Stimulated activated CD4-positive, alpha-beta T cell treated with anti-CD3 and anti-CD28 coated beads, Interleukin-1b, Interleukin-23, amount 100 ng/mL, for 4 hours (primary cell): Measurements from ENCODE around the gene HOXB9.

Source experiments
- DNase-seq, 2 donors: peaks; one replicate each; pipeline ENCODE4 v3.0.0-alpha.2; 2020; ENCODE audit warnings: low read depth in 2 of 2

Gene HOXB9

DNA sequence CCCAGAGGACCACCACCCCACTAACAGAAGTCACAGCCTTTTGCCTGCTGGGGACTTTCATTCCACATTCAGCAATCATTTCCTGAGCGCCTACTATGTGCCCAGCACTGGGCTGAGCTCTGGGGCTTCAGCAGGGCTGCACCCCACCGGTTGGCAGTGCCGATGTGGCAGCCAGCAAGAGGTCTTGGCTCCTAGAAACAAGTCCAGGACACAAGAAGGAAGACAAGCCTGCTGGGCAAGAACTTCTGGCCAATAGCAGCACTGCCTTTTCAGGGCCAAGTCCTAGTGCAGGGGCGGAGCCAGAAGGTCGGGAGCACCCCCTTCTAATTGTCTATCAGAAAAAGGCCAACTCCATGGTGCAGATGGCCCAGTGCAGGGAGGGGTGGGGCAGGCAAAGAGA, 13.0 kb upstream of the HOXB9 start:
- no peak for DNase-seq

DNA sequence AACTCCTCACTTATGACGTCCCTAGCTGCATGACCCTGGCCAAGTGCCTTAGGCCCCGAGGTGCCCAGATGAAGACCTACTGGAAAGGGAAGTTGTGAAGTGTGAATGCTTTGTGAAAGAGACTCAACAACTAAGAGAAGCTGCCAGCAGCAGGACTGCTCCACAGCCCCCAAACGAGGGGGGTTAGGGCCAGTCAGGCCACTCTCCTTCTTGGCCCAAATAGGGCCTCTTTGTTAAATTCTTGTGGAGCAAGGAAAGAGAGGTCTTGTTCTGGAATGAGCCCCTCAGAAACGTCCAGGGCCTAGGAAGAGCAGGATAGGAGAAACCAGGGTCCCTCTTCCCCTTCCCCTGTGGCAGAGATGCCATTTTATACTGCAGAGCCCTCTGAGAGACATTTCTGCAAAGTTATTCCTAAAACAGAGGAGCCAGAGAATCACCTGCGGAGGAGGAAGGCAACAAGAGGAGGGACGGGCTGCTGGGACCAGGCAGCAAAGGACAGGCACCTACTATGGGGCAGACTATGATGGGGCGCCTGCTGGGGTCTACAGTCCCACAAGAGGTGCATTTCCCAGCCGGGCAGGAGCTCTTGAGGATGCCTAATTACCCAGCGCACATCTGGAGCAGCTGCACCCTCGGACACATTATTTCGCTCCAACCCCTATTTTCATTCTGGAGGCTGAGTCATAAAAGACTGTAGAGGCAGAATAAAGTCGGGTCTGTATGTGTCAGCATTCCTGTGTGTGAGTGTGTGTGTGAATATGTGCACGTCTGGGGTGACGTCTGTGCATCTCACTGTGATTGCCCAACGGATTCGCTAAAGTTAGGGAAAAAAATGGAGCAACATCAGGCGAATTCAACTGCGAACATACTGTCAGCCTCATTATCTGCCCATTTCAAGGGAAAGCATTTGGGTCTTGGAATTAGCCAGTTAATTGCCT, 11.4 kb upstream of the HOXB9 start:
- no peak for DNase-seq

DNA sequence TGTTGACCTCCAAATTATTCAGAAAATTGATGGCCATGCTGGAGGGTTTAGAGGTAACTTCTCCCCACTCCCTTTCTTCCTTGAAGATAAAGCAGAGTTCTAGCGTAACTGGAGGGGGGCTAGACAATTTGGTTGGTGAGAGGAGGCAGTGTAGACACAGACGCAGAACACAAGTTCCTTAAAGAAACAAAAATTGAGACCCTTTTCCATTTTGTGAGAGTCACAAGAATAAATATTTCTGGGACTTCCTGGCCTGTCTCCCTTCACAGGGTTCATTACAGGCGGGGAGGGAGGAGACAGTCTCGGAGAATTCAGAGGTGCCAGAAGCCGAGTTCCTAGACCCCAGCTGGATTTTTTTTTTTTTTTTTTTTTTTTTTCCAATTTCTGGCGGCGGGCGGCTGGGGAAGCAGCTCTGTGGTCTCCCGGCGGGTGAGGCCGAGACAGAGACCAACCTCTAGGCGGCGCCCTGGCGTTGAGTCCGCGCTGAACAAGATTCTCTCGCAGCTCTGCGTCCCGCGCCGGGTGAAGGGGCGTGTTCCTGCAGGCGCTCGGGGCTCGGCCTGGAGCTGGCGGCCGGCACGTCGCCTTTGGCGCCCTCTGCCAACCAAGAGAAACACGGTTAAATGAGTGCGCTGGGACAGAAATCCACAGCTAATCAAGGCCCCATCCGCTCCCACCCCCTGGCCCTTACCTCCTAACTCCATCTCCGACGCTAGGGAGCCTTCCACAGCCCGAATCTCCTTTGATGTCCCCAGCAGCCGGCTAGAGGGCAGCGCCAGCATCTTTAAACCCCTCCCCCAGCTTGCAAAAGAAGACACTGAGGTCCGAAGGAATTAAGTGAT, 10.2 kb upstream of the HOXB9 start:
- DNase-seq = peak; percentile 54 to 63

DNA sequence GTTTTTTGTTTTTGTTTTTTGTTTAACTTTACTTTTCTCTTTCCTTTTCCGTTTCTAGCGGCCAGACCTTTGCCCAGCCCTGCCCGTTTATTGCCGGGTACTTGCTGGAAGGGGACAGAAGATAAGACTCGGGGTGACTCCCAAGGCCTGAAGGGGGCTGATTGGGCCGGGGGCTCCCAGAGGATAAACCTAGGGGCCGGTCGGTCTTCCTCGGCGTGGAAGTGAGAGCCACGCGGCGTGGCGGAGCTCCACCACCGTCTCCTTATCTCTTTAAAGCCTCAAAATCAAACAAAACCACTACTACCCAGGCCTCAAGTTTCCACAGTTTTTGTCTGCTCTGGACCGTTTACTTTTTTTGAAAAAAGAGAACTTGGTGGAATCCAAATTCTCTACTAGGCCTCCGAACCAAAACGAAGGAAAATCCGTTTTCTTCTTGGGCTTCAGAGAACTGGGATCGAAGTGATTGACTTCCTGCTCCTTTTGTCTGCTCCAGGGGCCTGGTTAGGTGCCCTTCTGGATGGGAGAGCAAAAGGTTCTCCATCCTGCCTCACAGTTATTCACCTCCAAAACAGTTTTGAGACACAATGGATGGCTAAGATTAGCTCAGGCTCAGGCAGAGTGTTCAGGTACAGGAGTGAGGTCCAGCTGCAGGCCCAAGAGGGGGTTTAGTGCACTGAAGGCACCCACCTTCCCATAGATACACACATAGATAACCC, 8.5 kb upstream of the HOXB9 start:
- no peak for DNase-seq

DNA sequence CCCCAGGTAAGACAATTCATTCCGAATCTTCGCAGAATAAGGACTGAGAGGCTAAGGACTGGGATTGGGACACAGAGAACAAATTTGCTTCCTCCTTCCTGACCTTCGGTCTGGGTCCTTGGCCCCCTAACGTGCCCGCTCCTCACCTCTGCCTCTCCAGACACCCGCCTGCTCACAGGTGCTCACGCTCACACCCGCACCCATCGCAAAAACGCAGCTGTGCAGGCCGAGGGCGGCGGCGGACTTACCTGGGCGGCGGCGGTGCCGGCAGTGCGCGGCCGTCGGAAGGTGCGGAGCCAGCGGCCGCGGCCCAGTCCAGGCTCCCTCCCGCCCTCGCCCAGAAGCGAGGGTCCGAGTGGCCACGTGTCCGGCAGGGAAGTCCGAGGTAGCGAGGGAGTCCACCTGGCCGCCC, 7.1 kb upstream of the HOXB9 start:
- DNase-seq = no peak

DNA sequence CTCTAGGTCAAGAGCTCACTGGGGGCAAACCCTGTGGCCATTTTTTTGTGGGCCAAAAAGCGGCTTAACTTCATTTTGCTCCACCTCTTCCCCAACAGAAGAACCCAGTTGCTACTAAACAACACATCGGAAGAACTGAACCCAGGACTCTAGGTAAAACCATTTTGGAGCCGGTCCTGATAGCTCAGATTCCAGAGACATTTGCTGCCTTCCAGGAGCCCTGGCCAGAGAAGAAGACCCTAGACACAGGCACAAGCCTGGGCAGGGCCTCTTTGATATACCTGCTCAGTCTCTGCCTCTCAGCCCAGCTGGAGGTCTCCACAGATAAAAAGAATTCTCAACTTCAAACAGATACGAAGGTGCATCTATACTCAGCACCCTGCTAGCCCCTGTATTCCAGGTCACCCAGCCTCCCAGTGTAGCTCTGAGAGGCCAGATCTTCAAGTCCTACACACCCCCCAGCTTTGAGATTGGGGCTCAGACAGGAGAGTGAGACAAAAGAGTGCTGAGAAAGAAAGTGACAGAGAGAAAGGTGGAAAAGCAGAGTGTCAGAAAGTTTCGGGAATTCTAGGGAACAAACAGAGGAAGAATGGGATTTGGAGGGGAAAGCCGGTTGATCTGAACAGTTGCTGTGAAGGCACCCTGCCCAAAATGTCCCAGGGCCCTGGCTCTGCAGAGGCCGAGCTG, 6.6 kb upstream of the HOXB9 start:
- no peak for DNase-seq

DNA sequence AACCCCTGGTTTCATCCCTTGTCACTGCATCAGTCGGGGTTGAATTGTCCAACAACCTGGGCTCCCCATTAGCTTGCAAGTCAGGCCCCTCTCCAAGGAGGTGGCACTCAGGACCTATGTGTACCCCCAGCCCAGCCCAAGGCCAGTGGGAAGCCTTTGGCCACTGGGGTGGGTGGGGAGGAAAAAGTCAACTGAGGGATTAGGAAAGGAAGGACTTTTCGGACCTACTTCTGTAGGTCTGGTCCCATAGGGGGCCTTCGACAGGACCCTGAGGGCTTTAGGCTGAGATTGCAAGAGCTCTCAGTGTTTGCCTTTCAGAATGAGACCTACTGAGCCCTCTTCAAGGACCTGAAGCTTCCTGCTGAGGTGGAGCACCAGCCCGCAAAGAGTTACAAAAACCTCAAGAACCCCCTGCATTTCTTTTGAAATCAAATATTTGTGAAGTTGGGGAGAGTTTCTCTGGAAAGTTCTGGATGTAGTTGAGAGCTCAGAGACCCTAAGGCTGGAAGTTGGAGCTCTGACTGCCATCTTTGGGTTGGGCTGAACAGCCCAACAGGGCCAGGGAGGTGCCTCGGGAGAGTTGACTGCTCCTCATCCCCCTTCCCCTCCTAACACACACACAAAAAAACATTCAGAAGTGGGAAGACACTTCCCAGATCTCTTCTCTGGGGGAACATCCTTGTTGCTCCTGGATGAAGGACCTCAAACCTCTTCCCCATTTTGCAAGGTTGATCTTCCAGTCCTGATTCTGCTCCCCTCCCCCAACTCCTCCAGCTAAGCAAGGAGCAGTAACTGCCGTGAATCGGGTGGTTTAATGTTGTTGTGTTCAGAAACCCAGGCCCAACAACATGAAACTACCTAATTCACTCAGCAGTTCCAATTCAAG, 5.8 kb upstream of the HOXB9 start:
- DNase-seq = no peak

DNA sequence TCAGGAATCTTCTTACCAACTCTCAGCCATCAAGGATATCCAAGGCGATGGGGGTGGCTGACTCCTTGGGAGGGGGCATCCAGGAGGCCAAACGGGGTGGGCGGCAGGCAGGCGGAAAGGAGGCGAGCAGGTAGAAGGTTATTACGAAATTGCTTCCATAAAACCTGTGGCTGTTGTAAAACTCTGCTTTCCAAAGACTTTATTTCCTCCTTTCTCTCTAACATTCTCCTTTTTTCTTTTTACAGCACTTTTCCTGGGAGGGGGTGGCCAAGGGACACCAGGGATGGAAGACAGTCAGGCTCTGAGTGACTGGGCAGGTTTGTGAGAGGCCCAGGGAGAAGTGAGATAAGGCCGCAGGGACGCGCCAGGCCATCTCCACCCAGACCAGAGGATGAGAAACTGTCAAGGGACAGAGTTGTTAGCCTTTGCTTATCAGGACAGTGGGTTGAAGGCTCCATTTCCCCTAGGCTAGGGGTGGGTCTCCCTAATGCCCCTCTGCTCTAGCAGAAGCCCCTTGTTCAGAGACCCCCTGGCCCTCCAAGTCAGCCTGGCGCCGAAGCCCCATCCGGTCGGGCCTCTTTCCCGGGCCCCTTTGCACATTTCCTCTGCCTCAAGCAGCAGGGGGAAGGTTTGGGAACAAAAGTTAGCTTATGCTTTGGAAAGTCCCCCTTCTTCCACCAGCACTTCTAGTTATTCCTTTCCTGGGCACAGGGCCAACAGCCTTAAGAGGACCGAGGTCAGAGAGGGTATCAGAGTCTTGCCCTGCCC, 5.0 kb upstream of the HOXB9 start:
- no peak for DNase-seq

DNA sequence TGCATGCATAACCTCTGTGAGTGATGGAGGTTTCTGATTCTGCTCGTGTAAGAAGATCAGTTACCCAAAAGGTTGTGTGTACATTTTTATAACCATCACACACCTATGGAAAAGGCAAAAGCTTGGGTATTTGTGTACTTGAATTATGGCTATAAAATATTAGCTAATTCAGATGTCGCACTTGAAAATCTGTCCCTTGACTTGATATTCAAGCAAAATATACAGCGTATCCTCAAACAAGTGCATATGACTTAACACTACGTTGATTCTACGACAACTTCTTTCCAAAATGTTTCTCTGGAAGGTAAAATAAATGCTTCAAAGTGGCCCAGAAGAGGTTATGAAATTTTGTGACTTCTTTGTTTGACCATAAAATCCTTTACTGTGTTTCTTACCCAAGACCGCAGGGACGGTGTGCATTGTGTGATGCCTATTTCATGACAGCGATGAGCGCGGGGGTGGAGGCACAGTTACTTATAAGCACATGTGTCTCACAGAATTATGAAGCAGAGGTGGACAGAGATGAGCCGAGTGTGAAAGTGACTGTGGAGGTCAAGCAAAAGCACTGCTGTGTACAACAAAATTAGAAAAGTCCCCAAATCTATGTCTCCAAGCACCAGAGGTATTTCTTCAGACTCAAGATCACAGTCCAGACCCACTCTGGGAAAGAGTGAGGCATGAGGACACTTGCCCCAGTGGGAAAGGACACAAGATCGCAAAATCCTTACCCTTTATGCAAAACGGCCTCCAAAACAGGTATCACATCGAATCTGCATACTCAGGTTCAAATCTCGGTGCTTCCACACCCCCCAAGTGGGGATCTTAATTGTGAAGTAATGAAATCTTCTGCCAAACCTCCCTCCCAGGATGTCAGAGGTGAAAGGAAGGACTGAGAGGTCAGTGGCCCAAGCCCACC, 4.1 kb upstream of the HOXB9 start:
- DNase-seq = no peak

DNA sequence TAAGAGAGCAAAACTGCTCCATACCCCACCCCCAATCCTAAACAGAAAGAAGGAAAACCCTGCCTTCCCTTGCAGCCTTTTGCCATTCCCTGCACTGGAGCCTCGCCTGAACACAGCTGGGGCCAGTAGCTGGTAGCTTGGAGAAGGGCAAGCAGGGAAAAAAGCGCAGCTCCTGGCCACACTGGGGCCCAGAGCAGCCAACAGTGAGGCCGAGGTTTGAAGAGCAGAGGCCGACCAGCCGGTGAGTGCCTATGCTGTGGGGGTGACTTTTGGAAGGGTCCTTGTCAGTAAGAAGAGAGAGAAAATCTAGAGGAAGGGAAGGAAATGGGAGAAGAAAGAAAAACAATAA, 3.2 kb upstream of the HOXB9 start:
- no peak for DNase-seq

DNA sequence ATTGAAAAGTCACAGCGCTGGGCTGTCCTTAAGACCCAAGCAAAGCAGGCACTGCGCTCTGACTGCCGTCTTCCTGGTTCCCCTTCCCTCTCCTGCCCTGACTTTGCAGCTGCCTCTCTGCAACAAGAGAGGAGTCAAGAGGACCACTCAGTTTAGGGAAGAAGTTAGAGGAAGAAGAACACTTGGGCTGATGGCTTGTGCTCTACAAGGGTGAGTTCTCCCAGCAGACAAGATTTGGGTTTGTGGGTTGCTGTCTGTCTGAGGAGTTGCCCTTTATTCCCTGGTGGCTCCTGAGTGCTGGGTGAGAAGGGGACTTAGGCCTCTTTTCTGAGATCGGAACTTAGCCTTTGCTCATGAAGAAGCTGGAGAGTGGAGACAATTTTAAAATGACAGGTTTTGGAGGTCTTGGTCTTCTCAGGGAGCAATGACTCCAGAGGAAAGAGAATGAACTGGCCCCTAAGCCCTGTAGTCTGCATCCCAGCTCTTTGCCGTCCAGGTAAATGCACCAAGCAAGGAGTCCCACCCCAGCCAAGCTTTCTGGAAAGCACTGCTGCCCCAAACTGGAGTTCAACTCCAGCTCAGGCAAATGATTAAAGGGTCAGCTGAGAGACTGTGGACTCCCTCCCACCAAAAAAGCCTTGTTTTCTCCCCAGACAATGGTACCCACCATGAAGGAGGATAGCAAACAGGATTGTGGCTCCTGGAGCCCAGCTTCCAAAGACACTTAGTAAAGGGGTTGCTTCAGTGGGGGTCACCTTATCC, 2.7 kb upstream of the HOXB9 start:
- no peak for DNase-seq

DNA sequence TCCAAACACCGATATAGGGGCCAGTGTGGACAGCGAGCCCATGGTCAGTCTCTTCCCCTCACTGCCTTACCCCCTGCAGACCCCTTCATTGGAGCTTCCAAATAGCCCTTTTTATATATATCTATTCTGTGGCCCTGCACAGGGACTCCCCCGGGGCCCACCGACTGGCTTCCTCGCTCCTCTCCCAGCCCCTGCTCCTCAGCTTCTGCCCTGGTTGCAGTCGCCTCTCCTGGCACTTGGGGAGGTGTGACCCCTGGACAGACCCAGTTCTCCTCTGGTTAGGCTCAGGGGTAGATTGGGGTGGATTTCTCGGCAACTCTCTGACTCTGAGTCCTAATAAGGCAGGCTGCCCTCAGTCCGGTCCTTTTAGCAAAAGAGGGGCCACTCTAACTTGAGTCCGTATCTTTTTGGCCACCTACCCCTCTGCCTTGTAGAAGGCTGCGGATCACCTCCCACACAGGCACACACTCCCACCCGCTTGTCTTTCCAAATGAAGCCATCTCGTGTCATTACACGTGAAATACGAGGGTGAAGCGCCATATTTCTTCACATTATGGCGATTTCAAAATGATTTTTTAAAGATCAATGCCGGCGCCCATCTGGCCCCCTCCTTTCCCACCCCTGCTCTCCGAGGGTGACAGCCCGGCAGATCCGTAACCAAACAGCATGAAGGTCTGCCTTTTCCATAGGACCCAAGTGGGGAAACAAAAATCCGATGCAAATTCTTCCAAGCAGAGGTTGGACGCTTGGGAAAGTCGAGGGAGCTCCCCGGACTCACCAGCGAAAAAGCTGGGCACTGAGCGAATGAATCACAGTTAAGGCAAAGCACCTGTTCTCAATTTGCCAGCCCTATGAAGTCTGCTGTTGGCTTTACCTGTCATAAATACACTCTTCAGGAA, 1.7 kb upstream of the HOXB9 start:
- no peak for DNase-seq

DNA sequence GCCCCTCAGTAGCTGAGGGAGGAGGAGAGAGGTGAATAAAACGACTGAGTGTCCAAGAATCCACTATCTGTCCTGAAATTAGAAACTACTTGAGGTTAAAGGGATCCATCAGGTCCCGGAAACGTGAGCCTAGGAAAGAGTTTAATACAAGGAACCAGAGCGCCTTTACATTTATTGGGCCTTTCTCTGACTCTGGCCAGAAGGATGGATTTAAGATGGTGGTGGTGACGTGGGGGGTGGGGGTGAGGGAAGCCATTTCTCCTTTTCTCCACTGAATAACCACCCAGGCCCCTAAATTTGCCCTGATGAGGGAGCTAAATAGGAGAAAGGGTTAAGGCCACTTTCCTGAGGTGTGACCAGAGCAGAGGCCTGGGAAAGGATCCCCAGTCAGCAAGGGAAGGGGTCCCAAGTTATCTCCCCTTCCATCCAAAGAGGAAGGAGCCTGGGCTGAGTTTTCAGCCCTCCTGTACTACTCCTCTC, 1.0 kb upstream of the HOXB9 start:
- no peak for DNase-seq

DNA sequence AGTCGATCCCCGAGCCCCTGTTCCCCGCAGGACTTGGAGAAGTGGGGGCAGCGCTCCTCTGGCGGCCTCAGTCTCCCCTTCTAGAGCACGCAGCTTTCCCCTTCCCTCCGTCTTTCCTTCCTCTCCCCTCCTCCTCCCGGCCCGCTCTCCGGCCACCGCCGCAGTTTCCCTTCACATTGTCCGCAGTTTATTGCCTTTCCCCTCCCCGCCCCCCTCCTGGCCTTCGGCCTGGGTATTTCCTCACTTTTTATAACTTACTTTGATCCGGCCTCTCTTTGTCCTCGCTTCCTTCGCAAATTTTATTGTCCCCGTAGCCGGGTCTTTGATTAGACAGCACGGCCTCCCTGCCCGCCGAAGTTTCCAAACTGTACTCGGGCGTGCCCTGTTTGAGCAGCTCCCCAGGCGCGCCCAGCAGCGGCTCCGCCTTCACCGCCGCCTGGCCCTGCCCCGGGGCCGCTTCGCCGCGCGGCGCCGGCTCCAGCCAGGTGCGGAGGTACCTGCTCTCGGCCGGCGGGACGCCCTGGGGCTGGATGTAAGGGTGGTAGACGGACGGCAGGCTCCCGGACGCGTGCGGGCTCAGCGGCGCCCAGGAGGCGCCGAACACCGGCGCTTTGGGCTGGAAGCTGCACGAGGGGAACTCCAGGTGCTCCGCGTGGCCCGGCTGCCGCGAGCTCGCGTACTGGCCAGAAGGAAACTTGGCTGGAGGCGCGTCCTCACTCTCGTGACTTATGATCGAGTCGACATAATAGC, 488 bp downstream of the HOXB9 start:
- peak in 1 of 2 donors; percentile 49 for DNase-seq

DNA sequence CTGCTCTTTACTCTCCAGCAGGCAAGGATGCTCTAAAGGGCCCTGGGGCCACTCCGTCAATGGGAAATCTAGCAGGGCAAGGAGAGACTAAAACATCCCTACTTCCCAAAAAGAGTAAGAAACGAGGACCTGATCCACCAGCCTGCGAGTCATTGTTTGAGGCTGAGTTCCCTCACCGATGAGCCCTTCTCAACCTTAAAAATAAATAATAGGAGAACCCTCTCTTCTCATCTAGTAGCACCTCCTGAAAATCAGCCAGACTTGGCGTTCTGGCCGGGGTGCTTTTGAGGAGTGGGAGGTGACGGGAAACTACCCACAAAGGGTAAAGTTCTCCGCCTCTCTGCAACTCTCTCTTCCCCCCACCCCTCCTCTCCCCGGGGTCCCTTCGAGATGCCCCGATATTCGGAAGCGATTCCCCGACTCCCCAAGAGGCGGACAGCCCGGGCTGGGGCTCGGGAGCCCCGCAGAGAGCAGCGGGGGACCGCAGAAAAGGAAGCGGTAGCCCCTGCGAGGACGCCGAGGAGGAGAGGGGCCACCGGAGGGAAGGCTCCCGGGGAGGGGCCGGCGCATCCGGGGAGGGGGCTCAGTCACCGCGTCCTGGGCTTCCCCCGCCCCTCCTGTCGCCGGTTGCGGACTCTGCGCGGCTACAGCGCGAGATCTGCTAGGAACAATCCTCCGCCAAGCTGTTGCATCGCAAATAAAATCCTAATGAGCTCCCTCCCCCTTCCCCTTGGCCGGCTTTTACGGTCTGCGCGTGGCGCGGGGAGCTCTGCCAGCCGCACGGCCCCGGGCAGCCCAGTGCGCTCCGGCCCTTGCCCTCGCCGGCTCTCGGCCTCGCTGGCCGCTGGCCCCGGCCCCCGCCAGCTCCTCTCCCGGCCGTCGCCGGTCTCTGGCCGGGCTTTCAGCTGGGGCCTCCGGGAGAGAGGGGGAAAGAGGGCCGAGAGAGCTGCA, 1.3 kb downstream of the HOXB9 start:
- no peak for DNase-seq
